DND-41 (cell line): Measurements from ENCODE around the gene PLCB4.

Experiments used
- EZH2 ChIP-seq: IDR thresholded peaks from 3 replicates; pipeline ENCODE4 v1.6.1; 2012; ENCODE audit warnings: borderline replicate concordance, low read depth, mild to moderate bottlenecking, moderate library complexity, low read length, inconsistent platforms; ENCODE audit not compliant: severe bottlenecking
- TF ChIP-seq, protein P1 (sequence below): IDR thresholded peaks from 2 replicates; pipeline ENCODE4 v1.5.1; 2012; ENCODE audit warnings: borderline replicate concordance, low read length, moderate library complexity, mild to moderate bottlenecking; ENCODE audit not compliant: poor library complexity, severe bottlenecking; ENCODE audit errors: extremely low read depth

GRCh38 chr20:9509246-9509645 is 440.4 kb downstream of the PLCB4 start:
- TF ChIP-seq, protein P1, sequence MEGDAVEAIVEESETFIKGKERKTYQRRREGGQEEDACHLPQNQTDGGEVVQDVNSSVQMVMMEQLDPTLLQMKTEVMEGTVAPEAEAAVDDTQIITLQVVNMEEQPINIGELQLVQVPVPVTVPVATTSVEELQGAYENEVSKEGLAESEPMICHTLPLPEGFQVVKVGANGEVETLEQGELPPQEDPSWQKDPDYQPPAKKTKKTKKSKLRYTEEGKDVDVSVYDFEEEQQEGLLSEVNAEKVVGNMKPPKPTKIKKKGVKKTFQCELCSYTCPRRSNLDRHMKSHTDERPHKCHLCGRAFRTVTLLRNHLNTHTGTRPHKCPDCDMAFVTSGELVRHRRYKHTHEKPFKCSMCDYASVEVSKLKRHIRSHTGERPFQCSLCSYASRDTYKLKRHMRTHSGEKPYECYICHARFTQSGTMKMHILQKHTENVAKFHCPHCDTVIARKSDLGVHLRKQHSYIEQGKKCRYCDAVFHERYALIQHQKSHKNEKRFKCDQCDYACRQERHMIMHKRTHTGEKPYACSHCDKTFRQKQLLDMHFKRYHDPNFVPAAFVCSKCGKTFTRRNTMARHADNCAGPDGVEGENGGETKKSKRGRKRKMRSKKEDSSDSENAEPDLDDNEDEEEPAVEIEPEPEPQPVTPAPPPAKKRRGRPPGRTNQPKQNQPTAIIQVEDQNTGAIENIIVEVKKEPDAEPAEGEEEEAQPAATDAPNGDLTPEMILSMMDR = no peak
- no peak for TF ChIP-seq EZH2
